Hepatocyte (in vitro differentiated cells): ENCODE results near the gene MPV17.

Experiments
- EZH2 ChIP-seq: fragments of 200-600 bp; sonication (generic); IDR thresholded peaks from 2 replicates; pipeline ENCODE4 v1.6.1; 2016; ENCODE audit warnings: antibody characterized with exemption, mild to moderate bottlenecking, borderline replicate concordance
- EZH2phosphoT487 ChIP-seq: fragments of 200-600 bp; sonication (generic); IDR thresholded peaks from one replicate; pipeline ENCODE4 v1.6.1; 2018; ENCODE audit warnings: antibody characterized with exemption, mild to moderate bottlenecking, low read depth, moderate library complexity; ENCODE audit not compliant: unreplicated experiment, severe bottlenecking
- TF ChIP-seq, protein P1 (sequence below): fragments of 200-600 bp; sonication (generic); IDR thresholded peaks from 2 replicates; pipeline ENCODE4 v1.5.1; 2016; ENCODE audit warnings: antibody characterized with exemption, mild to moderate bottlenecking; ENCODE audit not compliant: poor library complexity

DNA sequence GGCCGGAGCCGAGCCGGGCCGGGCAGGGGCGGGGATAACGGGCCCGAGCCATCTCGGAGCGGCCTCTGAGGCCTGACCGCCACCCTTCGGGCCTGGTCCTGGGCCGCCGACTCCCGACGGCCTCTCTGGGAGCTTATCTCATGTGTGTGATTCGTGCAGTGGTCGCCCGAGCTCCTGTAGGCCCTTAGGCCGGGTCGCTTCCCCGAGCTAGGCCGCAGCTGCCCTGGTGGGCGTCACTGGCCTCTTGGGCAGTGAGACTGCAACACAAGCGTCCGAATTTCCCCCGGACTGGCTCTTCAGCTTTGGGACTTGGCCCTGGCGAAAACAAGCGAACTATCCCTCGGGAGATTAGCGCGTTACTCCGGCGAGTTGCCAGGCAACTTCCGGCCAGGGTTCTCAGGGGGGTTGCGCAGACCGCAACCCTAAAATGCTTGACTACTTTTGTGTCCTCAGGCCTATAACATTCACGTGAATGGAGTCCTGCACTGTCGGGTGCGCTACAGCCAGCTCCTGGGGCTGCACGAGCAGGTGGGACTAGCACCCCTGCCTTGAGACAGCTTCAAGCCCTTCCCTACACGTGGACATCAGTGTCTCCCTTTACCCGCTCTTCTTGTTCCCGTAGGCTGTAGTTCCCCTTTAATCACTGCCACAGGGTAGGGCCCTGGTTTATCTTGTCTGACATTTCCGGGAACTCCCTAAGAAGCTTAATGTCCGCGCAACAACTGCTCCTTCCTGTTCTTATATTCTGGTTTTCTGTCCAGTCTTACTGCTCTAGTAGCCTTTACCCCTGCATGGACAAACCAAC is 48.1 kb upstream of the MPV17 start:
- TF ChIP-seq EZH2 (no peak), EZH2phosphoT487 (no peak)
- TF ChIP-seq, protein P1, sequence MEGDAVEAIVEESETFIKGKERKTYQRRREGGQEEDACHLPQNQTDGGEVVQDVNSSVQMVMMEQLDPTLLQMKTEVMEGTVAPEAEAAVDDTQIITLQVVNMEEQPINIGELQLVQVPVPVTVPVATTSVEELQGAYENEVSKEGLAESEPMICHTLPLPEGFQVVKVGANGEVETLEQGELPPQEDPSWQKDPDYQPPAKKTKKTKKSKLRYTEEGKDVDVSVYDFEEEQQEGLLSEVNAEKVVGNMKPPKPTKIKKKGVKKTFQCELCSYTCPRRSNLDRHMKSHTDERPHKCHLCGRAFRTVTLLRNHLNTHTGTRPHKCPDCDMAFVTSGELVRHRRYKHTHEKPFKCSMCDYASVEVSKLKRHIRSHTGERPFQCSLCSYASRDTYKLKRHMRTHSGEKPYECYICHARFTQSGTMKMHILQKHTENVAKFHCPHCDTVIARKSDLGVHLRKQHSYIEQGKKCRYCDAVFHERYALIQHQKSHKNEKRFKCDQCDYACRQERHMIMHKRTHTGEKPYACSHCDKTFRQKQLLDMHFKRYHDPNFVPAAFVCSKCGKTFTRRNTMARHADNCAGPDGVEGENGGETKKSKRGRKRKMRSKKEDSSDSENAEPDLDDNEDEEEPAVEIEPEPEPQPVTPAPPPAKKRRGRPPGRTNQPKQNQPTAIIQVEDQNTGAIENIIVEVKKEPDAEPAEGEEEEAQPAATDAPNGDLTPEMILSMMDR = no peak
